ENCODE measurements around the gene ZNRF2.

DNA sequence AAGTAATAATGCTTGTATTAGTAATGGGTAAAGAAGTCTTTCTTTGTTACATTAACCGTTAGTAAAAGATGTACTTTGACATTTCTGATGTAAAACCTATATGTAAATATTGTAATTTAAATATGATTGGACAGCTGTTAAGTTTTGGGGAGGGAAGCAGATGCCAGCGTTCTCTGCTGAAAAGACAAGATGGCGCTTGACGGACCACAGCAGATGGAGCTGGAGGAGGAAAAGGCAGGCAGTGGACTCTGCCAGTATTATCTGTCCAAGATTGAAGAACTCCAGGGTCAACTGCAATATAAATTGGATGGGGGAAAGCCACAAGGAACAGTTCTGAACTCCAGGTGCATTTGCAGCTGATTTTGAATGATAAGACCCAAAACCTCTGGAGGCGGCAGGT lies 86.9 kb downstream of the ZNRF2 start:
- TF ChIP-seq, protein P1, sequence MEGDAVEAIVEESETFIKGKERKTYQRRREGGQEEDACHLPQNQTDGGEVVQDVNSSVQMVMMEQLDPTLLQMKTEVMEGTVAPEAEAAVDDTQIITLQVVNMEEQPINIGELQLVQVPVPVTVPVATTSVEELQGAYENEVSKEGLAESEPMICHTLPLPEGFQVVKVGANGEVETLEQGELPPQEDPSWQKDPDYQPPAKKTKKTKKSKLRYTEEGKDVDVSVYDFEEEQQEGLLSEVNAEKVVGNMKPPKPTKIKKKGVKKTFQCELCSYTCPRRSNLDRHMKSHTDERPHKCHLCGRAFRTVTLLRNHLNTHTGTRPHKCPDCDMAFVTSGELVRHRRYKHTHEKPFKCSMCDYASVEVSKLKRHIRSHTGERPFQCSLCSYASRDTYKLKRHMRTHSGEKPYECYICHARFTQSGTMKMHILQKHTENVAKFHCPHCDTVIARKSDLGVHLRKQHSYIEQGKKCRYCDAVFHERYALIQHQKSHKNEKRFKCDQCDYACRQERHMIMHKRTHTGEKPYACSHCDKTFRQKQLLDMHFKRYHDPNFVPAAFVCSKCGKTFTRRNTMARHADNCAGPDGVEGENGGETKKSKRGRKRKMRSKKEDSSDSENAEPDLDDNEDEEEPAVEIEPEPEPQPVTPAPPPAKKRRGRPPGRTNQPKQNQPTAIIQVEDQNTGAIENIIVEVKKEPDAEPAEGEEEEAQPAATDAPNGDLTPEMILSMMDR (conservative IDR thresholded peaks at IDR 0.05 in 1 of 2, IDR thresholded peaks at IDR 0.05 in 1 of 2; ENCODE audit: extremely low read depth in 1 of 2, insufficient read depth in 1 of 2, low read depth in 1 of 2, low read length in 2 of 2): no peak
- TF ChIP-seq EZH2 (IDR thresholded peaks at IDR 0.05; ENCODE audit: borderline replicate concordance, low read length): no peak

All from mammary epithelial cell (primary cell).